Glomerular endothelial cell (primary cell): ENCODE results near the gene MRPS15. TPM values are rescaled to one million over a fixed set of nuclear protein-coding genes. Genes with fewer than 3 reads are reported as not detected.

Source experiments
- DNase-seq: peaks from one replicate; pipeline ENCODE4 v3.0.0-alpha.2; 2011; ENCODE audit warnings: low read depth, low spot score; ENCODE audit errors: extremely low read depth
- total RNA-seq: library from RNA; depleted of rRNA; stranded (reverse); fragments of >200 nt; gene quantifications from 2 replicates; pipeline ENCODE4 v1.2.3, GENCODE V29; 2015

MRPS15 gene
- total RNA-seq, 1 donor from 2014 or later = 59.2 TPM

DNA sequence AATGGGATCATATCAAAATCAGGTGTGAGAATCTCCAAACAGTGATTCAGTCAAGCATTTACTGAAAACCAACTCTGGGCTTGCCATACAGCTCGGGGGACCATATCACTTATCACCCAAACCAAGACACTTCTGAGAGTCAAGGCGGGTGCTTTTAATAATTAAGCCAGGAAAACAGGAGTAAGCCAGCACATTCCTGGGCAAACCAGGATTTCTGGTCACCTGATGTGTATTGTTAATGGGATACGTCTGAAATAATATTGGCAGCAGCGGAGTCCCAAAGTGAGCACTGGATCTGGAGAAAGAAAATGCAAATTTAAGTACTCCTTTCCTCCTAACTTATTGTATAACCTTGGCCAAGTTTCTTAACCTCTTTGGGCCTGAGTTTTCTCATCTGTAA lies 31.6 kb downstream of the MRPS15 start:
- no peak for DNase-seq

DNA sequence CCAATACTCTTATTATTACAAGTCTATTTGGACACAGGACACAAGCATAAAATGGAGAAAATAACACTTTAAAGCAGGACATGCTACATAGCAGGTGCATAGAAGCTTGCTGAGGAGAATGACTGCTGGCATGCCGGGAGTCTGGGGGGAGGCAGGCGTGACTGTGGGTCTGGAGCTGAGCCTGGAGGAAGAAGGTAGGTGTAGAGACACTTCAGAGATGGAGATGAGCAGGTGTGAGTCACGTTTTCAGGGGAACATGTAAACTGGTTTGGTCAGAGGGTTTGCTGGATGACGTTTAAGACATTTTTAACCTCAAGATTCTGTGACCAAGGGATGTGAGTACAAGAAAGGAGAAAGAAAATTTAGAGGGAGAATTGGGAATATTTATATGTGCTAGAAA lies 38.4 kb downstream of the MRPS15 start:
- DNase-seq = no peak

DNA sequence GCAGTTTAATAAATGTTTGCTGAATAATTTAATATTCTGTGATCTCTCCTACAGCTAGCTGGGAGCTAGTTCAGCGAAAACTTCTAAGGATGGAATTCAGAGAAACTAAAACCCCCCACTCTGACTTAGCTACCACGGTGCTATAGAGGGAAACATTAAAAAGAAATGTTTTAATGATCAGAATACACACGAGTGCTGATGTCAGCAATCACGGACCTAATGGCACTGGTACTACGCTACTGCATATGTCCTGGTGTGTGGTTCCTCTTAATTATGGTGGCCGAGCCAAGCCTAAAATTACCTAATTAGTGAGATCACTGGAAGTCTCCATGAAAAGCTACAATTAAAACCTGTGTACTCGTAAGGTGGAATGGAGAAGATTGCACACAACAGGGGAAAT lies 42.5 kb downstream of the MRPS15 start:
- DNase-seq = no peak

DNA sequence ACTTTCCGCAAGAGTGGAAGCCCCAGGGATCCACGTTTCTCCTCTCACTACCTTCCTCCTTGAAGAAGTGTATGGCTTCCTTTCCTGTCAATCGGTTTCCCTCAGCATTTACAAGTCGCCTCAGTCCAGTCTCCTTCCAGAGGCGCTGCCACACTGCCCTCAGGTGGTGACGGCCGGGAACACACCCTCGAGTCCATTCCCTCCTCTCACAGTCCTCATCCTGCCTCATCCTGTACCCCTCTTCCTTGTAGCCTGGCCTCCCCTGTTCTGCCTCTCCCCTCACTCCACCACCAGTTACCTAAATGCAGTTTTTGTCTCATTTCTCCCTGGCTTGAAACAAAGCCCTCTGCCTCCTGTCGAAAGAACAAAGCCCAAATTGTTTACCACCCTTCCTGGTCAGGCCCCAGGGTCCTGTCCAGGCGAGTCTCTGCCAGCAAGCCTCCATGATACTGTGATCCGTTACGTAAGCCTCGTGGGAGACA lies 43.3 kb downstream of the MRPS15 start:
- DNase-seq = peak; percentile 44

DNA sequence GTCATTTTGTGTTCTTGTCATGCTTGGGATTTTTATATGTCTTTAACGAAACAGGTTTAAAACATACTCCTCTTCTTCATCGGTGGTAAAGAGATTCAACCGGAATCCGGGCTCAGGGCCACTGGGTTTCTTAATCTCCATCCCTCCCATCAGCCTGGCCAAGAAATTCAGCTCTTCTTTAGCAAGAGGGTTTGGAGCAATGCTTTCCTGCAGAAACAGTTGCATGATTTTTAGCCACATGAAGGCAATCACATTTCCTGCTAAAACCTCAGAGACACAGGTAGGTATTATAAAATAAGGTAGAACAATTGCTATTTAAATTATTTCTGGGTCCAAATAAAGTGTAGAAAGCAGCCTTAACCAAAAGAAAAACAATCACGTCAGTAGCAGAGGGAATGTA lies 43.8 kb downstream of the MRPS15 start:
- DNase-seq = no peak

DNA sequence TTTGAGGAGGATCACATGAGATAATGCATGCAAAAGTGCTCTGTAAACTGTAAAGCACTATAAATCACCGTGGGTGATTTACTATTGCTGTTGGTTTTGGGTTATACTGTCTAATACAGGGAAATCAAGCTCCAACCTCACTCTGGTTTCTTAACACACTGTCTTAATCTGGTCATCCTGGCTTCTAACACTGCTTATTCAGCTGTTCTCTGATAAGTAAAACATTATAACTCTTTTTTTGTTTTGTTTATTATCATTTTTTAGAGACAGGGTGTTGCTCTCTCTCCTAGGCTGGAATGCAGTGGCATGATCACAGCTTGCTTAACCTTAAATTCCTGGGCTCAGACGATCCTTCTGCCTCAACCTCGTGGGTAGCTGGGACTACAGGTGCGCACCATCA lies 44.6 kb downstream of the MRPS15 start:
- DNase-seq = no peak

DNA sequence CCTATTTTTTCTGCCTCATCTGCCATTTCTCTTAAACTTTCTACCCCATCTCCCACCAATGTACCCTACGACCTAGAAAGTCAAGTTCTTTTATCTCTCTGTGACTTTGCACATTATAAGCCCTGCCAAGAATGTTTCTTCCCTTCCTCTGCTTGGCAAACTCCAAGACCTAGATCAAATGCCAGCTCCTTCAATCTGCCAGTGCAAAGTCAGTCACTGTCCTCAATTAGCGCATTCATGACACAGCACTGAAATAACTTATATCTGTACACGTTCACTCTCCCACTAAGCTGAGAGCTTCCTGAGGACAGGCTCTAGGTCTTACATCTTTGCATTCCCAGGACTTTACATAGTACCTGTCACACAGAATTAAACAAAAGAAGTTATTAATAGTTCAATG lies 45.0 kb downstream of the MRPS15 start:
- DNase-seq = no peak

DNA sequence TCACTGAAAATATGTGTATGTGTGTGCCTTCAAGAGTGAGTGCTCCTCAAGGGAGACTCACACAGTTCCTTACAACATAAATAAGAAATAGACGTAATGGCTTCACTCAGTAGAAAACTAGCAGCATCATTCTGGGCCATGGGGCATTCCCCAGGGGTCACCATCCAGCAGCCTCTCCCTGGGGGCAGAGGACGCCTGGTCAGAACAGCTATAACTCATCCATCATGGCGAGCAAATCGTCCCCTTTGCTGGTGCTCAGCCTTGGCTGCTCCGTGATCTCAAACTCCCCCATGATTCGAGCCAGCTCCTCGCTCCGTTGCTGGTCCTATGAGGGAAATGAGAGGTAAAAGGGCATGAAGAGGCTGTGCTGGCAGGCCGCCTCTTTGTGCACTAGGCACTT lies 46.3 kb downstream of the MRPS15 start:
- DNase-seq = no peak

DNA sequence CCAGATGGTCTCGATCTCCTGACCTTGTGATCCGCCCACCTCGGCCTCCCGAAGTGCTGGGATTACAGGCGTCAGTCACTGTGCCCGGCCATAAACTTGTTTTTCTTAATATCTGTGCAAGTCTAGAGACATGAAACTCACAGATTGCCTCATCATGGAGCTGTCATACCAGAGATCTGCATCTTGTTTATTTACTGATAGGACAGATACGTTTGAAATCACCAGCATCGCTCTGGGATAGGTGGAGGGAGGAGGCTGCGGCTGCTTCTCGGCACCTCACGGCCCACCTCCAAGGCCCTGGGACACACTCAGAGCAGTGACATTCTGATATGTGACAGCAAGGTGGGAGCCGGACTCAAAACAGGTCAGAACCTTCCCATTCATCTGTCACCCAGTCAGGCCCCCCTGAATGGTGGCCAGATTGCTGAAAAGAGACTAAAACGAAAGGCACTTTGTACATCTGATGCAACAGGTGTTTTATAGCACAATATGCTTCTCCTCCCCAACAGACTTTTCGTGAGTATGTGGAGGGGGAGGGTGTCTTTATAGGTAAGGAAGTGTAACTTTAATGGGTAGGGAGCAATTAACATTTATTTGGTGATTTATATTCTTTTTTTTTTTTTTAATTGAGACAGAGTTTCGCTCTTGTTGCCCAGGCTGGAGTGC lies 48.4 kb downstream of the MRPS15 start:
- DNase-seq = no peak

DNA sequence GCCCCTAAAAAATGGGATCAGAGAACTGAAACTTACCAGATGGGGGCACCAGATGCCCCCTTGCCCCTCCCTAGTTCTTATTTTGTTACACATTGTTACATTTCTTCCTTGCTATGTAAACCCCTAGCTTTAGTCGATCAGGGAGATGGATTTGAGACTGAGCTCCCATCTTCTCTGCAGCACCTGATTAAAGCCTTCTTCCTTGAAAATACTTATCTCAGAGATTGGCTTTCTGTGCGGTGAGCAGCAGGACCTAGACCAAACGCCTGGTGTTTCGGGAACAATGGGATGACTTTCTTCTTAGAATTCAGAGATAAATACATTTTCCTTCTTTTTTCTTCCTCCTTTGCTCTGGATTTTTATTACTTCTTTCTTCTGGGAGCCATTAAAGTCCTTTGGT lies 49.8 kb downstream of the MRPS15 start:
- no peak for DNase-seq

DNA sequence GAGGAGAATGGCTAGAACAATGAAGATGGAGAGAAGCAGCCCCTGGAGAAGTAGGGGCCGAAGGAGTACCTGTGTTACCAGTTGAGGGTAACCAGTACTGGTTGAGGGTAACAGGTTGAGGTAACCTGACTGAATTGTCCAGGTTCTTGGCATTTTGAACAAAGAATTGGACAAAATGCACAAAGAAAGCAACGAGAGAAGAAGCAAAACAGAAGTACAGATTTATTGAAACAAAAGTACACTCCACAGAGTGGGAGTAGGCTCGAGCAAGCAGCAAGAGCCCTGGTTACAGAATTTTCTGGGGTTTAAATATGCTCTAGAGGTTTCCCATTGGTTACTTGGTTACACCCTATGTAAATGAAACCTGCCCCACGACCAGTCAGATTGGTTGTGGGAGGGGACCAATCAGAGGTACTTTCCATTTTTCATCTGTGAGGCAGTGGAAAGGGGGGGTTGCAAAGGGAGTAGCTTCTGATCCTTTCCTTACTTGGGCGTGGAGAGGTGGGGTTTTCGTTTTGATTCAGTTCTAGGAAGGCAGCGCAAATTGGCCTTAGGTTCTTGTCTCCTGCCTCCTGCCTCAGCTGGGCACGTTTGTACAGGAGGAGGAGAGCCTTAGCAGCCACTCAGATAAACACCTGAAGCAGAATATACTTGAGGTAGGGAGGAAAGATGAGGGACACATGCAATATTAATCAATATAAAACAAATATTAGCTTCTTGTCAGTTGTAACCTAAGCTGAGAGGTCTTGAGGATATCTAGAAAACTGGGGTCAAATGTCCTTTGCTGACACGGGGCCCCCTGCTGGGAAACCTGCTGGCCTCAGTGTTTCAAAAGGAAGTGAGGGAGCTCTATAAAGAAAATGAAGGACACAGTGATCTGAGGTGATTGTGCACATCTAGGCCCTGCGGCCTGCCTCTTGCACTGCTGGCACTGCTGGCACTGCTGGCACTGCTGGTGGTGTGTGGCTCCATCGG lies 52.2 kb downstream of the MRPS15 start:
- DNase-seq = no peak

DNA sequence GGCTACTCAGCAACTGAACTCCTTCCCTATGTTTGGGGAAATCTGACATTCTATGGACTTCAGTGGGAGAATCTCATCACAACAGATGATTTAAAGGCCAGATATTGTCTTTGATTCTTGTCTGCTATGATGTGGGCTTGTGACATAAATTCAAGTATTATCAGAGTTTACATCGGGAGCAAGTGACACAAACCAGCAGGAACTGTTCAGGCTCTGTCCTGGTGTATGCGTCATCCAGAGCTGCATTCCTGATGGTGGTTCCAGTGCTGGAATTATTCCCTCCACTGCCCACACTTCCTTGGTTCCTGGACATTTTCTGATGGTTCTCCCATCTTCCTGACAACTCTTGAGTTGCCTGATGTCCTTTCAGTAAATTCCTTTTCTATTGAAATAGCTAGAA lies 55.7 kb downstream of the MRPS15 start:
- no peak for DNase-seq

DNA sequence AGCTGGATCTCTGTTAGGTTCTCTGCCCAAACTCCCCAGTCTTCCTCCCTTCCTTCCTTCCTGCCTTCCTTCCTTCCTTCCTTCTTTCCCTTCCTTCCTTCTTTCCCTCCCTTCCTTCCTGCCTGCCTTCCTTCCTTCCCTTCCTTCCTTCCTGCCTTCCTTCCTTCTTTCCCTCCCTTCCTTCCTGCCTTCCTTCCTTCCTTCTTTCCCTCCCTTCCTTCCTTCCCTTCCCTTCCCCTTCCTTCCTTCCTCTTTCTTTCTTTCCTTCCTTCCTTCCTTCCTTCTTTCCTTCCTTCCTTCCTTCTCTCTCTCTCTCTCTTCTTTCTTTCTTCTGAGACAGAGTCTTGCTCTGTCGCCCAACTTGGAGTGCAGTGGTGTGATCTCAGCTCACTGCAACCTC lies 57.7 kb downstream of the MRPS15 start:
- no peak for DNase-seq

Other genes with a start within 250 kb of the MRPS15 start
- gene THRAP3, start 239.9 kb downstream of the MRPS15 start, total RNA-seq = 84.9 and 105 TPM in 2 replicates
- gene SH3D21, start 158.0 kb downstream of the MRPS15 start, total RNA-seq = 2.4 and 4.0 TPM in 2 replicates
- gene EVA1B, start 140.7 kb downstream of the MRPS15 start, total RNA-seq = 132 and 162 TPM in 2 replicates
- gene STK40, start 78.5 kb downstream of the MRPS15 start, total RNA-seq = 32.2 and 35.2 TPM in 2 replicates
- gene LSM10, start 66.5 kb downstream of the MRPS15 start, total RNA-seq = 29.1 and 29.8 TPM in 2 replicates
- 2.9 and 5.8 TPM in 2 replicates for gene OSCP1, start 13.9 kb downstream of the MRPS15 start, total RNA-seq
- gene CSF3R, start 18.5 kb upstream of the MRPS15 start, total RNA-seq = not detected in 2 replicates